WTC11 (cell line): ENCODE data around the gene RUSC2. TPM values are rescaled to one million over a fixed set of nuclear protein-coding genes. Genes with fewer than 3 reads are reported as not detected.

Experiments used
- ATAC-seq: fragments of 200-7000 bp; cut with Tn5 transposase; 2 replicates; pipeline ENCODE4 v1.10.0; 2021; ENCODE audit warnings: mild to moderate bottlenecking, moderate library complexity
- CTCF ChIA-PET: fragments of 300-600 bp; sonication (Branson Sonifier 250); formaldehyde crosslinking; loops from one replicate; lab custom pipeline; 2021; ENCODE audit warnings: antibody characterized with exemption; lab: Charles Lee
- POLR2A ChIA-PET: fragments of 350-600 bp; sonication (Branson Sonifier 250); formaldehyde crosslinking; loops from one replicate; lab custom pipeline; 2021; ENCODE audit warnings: antibody characterized with exemption; lab: Charles Lee
- DNase-seq: peaks from one replicate; pipeline ENCODE4 v3.0.0; 2021; ENCODE audit warnings: low spot score
- H3K27ac Mint-ChIP-seq: 2 replicates; pipeline ENCODE4 v1.8.0; 2021; ENCODE audit warnings: mixed read lengths
- H3K27me3 Mint-ChIP-seq: 2 replicates; pipeline ENCODE4 v1.8.0; 2021; ENCODE audit warnings: low read depth, mild to moderate bottlenecking, moderate library complexity, mixed read lengths
- H3K36me3 Mint-ChIP-seq: 2 replicates; pipeline ENCODE4 v1.8.0; 2021; ENCODE audit warnings: mixed read lengths
- H3K4me1 Mint-ChIP-seq: 2 replicates; pipeline ENCODE4 v1.8.0; 2022; ENCODE audit warnings: mixed read lengths
- H3K4me3 Mint-ChIP-seq: 2 replicates; pipeline ENCODE4 v1.8.0; 2021; ENCODE audit warnings: mild to moderate bottlenecking, moderate library complexity, mixed read lengths
- H3K9me3 Mint-ChIP-seq: 2 replicates; pipeline ENCODE4 v1.8.0; 2021; ENCODE audit warnings: mixed read lengths
- GABPB1 ChIP-seq: sonication (generic); formaldehyde crosslinking; IDR thresholded peaks from 2 replicates; pipeline ENCODE4 v1.8.1; 2023; ENCODE audit warnings: mild to moderate bottlenecking, missing genetic modification reagents
- GTF2I ChIP-seq: fragments of 250-450 bp; sonication (Bioruptor Pico); conservative IDR thresholded peaks from 2 replicates; pipeline ENCODE4 v1.4.0; 2021; ENCODE audit warnings: mild to moderate bottlenecking
- HMGA2 ChIP-seq: fragments of 250-450 bp; sonication (Bioruptor Pico); IDR thresholded peaks from 2 replicates; pipeline ENCODE4 v1.4.0; 2021; ENCODE audit warnings: mild to moderate bottlenecking, moderate library complexity
- IRF2 ChIP-seq: sonication (generic); formaldehyde crosslinking; IDR thresholded peaks from 2 replicates; pipeline ENCODE4 v1.8.0; 2022; ENCODE audit warnings: low read depth, missing genetic modification reagents, borderline replicate concordance
- PRRX2 ChIP-seq: fragments of 250-450 bp; sonication (Bioruptor Pico); IDR thresholded peaks from 2 replicates; pipeline ENCODE4 v1.8.0; 2021; ENCODE audit warnings: mild to moderate bottlenecking
- SMAD3 ChIP-seq: sonication (generic); formaldehyde crosslinking; IDR thresholded peaks from 2 replicates; pipeline ENCODE4 v1.8.0; 2022; ENCODE audit warnings: missing genetic modification reagents, mild to moderate bottlenecking, borderline replicate concordance
- TCF7 ChIP-seq: sonication (generic); formaldehyde crosslinking; IDR thresholded peaks from 2 replicates; pipeline ENCODE4 v1.8.0; 2022; ENCODE audit warnings: mild to moderate bottlenecking, low read depth, missing genetic modification reagents, moderate library complexity
- ZNF232 ChIP-seq: sonication (generic); formaldehyde crosslinking; IDR thresholded peaks from 2 replicates; pipeline ENCODE4 v1.8.0; 2022; ENCODE audit warnings: mild to moderate bottlenecking, missing genetic modification reagents
- ZNF317 ChIP-seq: sonication (generic); formaldehyde crosslinking; IDR thresholded peaks from 2 replicates; pipeline ENCODE4 v1.8.1; 2023; ENCODE audit warnings: low read depth, mild to moderate bottlenecking, moderate library complexity, missing genetic modification reagents, borderline replicate concordance
- ZNF671 ChIP-seq: fragments of 250-450 bp; sonication (Bioruptor Pico); IDR thresholded peaks from 2 replicates; pipeline ENCODE4 v1.8.0; 2021; ENCODE audit warnings: mild to moderate bottlenecking
- total RNA-seq: library from RNA; stranded (reverse); gene quantifications from 3 replicates; pipeline ENCODE4 v1.2.3, GENCODE V29; 2021
- TF ChIP-seq, protein P1 (sequence below): fragments of 250-450 bp; sonication (Bioruptor Pico); IDR thresholded peaks from 2 replicates; pipeline ENCODE4 v1.9.0; 2021; ENCODE audit warnings: mild to moderate bottlenecking, borderline replicate concordance
- TF ChIP-seq, protein P2 (sequence below): sonication (generic); formaldehyde crosslinking; IDR thresholded peaks from 2 replicates; pipeline ENCODE4 v1.8.0; 2022; ENCODE audit warnings: mild to moderate bottlenecking, missing genetic modification reagents
- TF ChIP-seq, protein P3 (sequence below): sonication (generic); formaldehyde crosslinking; IDR thresholded peaks from 2 replicates; pipeline ENCODE4 v1.8.1; 2023; ENCODE audit warnings: mild to moderate bottlenecking, missing genetic modification reagents
- TF ChIP-seq, protein P4 (sequence below): sonication (generic); formaldehyde crosslinking; IDR thresholded peaks from 2 replicates; pipeline ENCODE4 v1.8.1; 2022; ENCODE audit warnings: mild to moderate bottlenecking, missing genetic modification reagents, moderate library complexity, borderline replicate concordance
- TF ChIP-seq, protein P5 (sequence below): sonication (generic); formaldehyde crosslinking; IDR thresholded peaks from 2 replicates; pipeline ENCODE4 v1.8.1; 2022; ENCODE audit warnings: low read depth, mild to moderate bottlenecking, moderate library complexity, missing genetic modification reagents, borderline replicate concordance
- TF ChIP-seq, protein P6 (sequence below): sonication (generic); formaldehyde crosslinking; IDR thresholded peaks from 2 replicates; pipeline ENCODE4 v1.8.0; 2023; ENCODE audit warnings: missing genetic modification reagents, mild to moderate bottlenecking, borderline replicate concordance

Gene RUSC2
- total RNA-seq, 1 experiment from 2014 or later, result 9.4 TPM

DNA sequence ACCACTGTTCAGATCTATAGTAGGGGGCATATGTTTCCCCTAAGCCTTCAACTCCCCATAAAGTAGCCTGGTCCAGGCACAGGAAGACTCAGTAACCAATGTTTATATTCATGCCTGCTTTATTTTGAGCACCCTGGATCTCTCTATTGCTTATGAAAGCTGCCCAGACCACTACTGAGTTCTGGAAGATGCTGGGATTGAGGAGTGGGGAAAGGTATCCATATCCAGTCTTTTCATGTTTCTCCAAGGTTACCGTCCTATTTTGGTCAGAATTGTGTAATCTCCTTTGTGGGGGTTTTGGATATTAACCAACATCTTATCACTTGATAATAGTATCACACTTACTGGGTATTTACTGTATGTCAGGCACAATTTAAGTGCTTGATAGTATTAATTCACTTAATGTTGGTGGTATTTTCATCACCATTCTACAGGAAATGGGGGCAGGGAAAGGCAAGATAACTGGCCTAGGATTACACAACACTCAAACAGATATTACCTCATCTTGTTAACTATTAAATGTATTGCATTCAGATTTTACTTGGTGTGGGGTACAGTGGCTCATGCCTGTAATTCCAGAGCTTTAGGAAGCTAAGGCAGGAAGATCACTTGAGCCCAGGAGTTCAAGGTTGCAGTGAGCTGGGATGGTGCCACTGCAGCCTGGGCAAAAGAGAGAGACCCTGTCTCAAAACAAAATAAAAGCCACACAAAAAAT is 36.3 kb downstream of the RUSC2 start:
- H3K4me3 Mint-ChIP-seq, result no peak overlapping the region
- no peaks in the 10 kb centered on the region for H3K36me3 Mint-ChIP-seq
- no peaks in the 10 kb centered on the region; the same call in 1 of the 2 replicates for H3K4me1 Mint-ChIP-seq
- CTCF ChIA-PET, result no interaction called here
- H3K9me3 Mint-ChIP-seq, result no peaks in the 10 kb centered on the region
- H3K27me3 Mint-ChIP-seq, result no peaks in the 10 kb centered on the region
- DNase-seq (no peak), ATAC-seq (no peak)
- no peak overlapping the region for H3K27ac Mint-ChIP-seq
- POLR2A ChIA-PET, result interaction anchor here (0.9 kb wide), 1 partner anchor 12 kb away, joined by 5 read pairs; no protein-coding TSS in a partner anchor
- TF ChIP-seq, protein P1, sequence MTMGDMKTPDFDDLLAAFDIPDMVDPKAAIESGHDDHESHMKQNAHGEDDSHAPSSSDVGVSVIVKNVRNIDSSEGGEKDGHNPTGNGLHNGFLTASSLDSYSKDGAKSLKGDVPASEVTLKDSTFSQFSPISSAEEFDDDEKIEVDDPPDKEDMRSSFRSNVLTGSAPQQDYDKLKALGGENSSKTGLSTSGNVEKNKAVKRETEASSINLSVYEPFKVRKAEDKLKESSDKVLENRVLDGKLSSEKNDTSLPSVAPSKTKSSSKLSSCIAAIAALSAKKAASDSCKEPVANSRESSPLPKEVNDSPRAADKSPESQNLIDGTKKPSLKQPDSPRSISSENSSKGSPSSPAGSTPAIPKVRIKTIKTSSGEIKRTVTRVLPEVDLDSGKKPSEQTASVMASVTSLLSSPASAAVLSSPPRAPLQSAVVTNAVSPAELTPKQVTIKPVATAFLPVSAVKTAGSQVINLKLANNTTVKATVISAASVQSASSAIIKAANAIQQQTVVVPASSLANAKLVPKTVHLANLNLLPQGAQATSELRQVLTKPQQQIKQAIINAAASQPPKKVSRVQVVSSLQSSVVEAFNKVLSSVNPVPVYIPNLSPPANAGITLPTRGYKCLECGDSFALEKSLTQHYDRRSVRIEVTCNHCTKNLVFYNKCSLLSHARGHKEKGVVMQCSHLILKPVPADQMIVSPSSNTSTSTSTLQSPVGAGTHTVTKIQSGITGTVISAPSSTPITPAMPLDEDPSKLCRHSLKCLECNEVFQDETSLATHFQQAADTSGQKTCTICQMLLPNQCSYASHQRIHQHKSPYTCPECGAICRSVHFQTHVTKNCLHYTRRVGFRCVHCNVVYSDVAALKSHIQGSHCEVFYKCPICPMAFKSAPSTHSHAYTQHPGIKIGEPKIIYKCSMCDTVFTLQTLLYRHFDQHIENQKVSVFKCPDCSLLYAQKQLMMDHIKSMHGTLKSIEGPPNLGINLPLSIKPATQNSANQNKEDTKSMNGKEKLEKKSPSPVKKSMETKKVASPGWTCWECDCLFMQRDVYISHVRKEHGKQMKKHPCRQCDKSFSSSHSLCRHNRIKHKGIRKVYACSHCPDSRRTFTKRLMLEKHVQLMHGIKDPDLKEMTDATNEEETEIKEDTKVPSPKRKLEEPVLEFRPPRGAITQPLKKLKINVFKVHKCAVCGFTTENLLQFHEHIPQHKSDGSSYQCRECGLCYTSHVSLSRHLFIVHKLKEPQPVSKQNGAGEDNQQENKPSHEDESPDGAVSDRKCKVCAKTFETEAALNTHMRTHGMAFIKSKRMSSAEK, result no peak
- no peak for TF ChIP-seq SMAD3
- TF ChIP-seq ZNF232, result no peak
- TF ChIP-seq, protein P2, sequence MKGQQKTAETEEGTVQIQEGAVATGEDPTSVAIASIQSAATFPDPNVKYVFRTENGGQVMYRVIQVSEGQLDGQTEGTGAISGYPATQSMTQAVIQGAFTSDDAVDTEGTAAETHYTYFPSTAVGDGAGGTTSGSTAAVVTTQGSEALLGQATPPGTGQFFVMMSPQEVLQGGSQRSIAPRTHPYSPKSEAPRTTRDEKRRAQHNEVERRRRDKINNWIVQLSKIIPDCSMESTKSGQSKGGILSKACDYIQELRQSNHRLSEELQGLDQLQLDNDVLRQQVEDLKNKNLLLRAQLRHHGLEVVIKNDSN, result no peak
- TF ChIP-seq ZNF317, result no peak
- TF ChIP-seq GABPB1, result peak; percentile 27; the same call in 1 of the 2 replicates
- TF ChIP-seq, all 79 proteins: peak for 1

DNA sequence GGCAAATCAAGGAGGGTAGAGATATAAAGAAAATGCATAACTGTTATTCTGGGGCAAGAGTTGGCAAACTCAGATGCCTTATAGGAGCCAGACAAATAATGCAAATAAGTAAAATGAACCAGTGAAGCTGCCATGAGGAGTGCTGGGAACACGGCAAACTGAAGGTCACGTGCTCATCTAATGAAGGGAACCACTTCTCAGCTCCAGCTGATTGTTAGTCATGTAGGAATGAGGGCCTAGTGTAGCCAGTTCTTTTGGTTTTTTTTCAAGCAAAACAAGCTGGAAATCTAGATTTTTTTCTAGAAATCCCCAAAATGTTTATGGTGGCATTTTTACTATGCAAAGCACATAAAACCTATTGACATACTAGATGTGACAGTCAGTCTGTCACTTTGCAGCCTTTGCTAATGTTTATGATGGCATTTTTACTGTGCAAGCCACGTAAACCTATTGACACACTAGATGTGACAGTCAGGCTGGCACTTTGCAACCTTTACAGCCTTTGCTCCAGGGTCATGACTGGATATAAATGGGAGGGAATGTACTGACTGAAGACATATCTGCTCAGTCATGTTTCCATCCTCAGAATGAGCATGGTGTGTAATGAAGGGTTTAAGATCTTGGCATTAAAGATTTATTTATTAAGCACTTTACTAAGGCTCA is 39.4 kb downstream of the RUSC2 start:
- POLR2A ChIA-PET, result interaction anchor here (0.6 kb wide), 1 partner anchor 34 kb away, joined by 5 read pairs; no protein-coding TSS in a partner anchor

DNA sequence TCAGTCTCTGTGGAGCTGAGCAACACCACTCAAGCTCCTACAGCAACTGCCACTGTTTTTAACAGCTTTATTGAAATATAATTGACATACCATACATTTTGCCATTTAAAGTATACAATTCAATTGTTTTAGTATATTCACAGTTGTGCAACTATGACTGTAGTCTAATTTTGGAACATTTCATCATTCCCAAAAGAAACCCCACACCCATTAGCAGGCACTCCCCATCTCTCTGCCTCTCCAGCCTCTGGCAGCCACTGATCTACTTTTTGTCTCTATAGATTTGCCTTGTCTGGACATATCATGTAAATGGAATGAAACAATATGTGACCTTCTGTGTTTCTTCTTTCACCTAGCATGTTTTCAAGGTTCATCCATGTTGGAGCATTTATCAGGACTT is 43.5 kb downstream of the RUSC2 start:
- ATAC-seq, result no peak
- CTCF ChIA-PET, result no interaction called here
- POLR2A ChIA-PET, result no interaction called here
- TF ChIP-seq, protein P3, sequence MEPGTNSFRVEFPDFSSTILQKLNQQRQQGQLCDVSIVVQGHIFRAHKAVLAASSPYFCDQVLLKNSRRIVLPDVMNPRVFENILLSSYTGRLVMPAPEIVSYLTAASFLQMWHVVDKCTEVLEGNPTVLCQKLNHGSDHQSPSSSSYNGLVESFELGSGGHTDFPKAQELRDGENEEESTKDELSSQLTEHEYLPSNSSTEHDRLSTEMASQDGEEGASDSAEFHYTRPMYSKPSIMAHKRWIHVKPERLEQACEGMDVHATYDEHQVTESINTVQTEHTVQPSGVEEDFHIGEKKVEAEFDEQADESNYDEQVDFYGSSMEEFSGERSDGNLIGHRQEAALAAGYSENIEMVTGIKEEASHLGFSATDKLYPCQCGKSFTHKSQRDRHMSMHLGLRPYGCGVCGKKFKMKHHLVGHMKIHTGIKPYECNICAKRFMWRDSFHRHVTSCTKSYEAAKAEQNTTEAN (CRISPR knock-in tag), result no peak
- TF ChIP-seq IRF2 (no peak), PRRX2 (CRISPR knock-in tag) (no peak), ZNF671 (no peak), TCF7 (no peak)
- TF ChIP-seq, protein P4, sequence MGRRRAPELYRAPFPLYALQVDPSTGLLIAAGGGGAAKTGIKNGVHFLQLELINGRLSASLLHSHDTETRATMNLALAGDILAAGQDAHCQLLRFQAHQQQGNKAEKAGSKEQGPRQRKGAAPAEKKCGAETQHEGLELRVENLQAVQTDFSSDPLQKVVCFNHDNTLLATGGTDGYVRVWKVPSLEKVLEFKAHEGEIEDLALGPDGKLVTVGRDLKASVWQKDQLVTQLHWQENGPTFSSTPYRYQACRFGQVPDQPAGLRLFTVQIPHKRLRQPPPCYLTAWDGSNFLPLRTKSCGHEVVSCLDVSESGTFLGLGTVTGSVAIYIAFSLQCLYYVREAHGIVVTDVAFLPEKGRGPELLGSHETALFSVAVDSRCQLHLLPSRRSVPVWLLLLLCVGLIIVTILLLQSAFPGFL (CRISPR knock-in tag), result no peak
- TF ChIP-seq, protein P5, sequence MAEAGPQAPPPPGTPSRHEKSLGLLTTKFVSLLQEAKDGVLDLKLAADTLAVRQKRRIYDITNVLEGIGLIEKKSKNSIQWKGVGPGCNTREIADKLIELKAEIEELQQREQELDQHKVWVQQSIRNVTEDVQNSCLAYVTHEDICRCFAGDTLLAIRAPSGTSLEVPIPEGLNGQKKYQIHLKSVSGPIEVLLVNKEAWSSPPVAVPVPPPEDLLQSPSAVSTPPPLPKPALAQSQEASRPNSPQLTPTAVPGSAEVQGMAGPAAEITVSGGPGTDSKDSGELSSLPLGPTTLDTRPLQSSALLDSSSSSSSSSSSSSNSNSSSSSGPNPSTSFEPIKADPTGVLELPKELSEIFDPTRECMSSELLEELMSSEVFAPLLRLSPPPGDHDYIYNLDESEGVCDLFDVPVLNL, result no peak

More for the DNA sequence above, 39.4 kb downstream of the RUSC2 start:
- H3K9me3 Mint-ChIP-seq, result peaks cover 9% of the 10 kb centered on the region; the same call in 1 of the 2 replicates
- H3K4me3 Mint-ChIP-seq, result no peak overlapping the region
- H3K27me3 Mint-ChIP-seq, result no peaks in the 10 kb centered on the region
- CTCF ChIA-PET, result interaction anchor here (0.6 to 5.9 kb wide), 5 partner anchors 24 to 896 kb away, joined by 3 to 27 read pairs (median 4); no protein-coding TSS in a partner anchor
- no peaks in the 10 kb centered on the region for H3K36me3 Mint-ChIP-seq
- TF ChIP-seq HMGA2 (CRISPR knock-in tag) (no peak), GTF2I (CRISPR knock-in tag) (no peak)
- TF ChIP-seq, protein P6, sequence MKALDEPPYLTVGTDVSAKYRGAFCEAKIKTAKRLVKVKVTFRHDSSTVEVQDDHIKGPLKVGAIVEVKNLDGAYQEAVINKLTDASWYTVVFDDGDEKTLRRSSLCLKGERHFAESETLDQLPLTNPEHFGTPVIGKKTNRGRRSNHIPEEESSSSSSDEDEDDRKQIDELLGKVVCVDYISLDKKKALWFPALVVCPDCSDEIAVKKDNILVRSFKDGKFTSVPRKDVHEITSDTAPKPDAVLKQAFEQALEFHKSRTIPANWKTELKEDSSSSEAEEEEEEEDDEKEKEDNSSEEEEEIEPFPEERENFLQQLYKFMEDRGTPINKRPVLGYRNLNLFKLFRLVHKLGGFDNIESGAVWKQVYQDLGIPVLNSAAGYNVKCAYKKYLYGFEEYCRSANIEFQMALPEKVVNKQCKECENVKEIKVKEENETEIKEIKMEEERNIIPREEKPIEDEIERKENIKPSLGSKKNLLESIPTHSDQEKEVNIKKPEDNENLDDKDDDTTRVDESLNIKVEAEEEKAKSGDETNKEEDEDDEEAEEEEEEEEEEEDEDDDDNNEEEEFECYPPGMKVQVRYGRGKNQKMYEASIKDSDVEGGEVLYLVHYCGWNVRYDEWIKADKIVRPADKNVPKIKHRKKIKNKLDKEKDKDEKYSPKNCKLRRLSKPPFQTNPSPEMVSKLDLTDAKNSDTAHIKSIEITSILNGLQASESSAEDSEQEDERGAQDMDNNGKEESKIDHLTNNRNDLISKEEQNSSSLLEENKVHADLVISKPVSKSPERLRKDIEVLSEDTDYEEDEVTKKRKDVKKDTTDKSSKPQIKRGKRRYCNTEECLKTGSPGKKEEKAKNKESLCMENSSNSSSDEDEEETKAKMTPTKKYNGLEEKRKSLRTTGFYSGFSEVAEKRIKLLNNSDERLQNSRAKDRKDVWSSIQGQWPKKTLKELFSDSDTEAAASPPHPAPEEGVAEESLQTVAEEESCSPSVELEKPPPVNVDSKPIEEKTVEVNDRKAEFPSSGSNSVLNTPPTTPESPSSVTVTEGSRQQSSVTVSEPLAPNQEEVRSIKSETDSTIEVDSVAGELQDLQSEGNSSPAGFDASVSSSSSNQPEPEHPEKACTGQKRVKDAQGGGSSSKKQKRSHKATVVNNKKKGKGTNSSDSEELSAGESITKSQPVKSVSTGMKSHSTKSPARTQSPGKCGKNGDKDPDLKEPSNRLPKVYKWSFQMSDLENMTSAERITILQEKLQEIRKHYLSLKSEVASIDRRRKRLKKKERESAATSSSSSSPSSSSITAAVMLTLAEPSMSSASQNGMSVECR, result no peak
- no peak overlapping the region for H3K27ac Mint-ChIP-seq
- no peaks in the 10 kb centered on the region for H3K4me1 Mint-ChIP-seq
- no peak for DNase-seq
- no peak for ATAC-seq

More for the DNA sequence above, 43.5 kb downstream of the RUSC2 start:
- Mint-ChIP-seq H3K27me3 (no peaks in the 10 kb centered on the region), H3K27ac (no peak overlapping the region), H3K9me3 (peaks cover 9% of the 10 kb centered on the region; the same call in 1 of the 2 replicates), H3K4me3 (no peak overlapping the region), H3K36me3 (no peaks in the 10 kb centered on the region), H3K4me1 (peaks cover 11% of the 10 kb centered on the region)
- no peak for DNase-seq
